ENCODE measurements around the gene SP3.
"Not testable (repeated sequence)": the region's sequence is repeated elsewhere in the genome, so short reads cannot be mapped to it uniquely, and the experiment has no call there.

SP3 gene

DNA sequence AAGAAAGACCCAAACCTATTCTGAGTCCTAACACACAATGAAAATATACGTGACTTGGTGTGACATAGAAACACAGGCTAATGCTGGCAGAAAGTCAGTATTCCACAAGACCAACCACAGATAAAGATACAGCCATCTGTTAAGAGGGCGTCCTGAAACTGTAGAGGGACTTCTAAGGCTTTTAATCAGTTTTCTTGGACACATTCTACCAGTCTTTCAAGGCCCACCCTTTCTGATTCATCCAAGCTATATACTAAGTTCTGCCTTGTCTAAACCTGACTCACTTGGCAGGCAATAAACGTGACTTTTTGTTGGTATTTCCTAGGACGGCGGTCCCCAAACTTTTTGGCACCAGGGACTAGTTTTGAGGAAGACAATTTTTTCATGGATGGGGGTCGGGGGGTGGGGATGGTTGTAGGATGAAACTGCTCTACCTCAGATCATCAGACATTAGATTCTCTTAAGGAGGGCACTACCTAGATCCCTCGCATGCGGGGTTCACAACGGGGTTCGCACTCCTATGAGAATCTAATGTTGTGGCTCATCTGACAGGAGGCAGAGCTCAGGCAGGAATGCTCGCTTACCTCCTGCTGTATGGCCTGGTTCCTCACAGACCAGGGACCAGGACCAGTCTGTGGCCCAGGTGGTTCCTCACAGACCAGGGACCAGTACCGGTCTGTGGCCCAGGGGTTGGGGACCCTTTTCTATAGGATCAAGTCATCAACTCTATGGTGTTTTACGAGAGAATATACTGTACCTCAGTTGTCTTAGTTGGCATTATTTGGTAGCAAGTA, 61.4 kb downstream of the SP3 start:
- Histone ChIP-seq H3K4me3 (ENCODE audit: low read depth, low read length) (no peak overlapping the region), H3K27me3 (no peaks in the 10 kb centered on the region), H3K36me3 (no peaks in the 10 kb centered on the region), H3K9me3 (no peaks in the 10 kb centered on the region), H3K4me1 (no peaks in the 10 kb centered on the region)
- TF ChIP-seq CTCF (IDR thresholded peaks at IDR 0.05; ENCODE audit: low read depth, low read length) = no peak
- no peak for DNase-seq

- no peak overlapping the region for H3K4me3 ChIP-seq (ENCODE audit: low read depth, low read length)
- DNase-seq = no peak
- TF ChIP-seq CTCF (IDR thresholded peaks at IDR 0.05; ENCODE audit: low read depth, low read length) = no peak
These were observed 66.2 kb downstream of the SP3 start for GRCh38 chr2:173898996-173899395.

GRCh38 chr2:173898178-173898668, 67.0 kb downstream of the SP3 start:
- Histone ChIP-seq H3K4me1 (no peaks in the 10 kb centered on the region), H3K4me3 (ENCODE audit: low read depth, low read length) (no peak overlapping the region), H3K9me3 (no peaks in the 10 kb centered on the region), H3K36me3 (no peaks in the 10 kb centered on the region), H3K27me3 (no peaks in the 10 kb centered on the region)
- DNase-seq = no peak
- no peak for TF ChIP-seq CTCF (IDR thresholded peaks at IDR 0.05; ENCODE audit: low read depth, low read length)

More at GRCh38 chr2:173898996-173899395, 66.2 kb downstream of the SP3 start:
- Histone ChIP-seq H3K4me1 (no peaks in the 10 kb centered on the region), H3K36me3 (no peaks in the 10 kb centered on the region), H3K27me3 (no peaks in the 10 kb centered on the region), H3K9me3 (no peaks in the 10 kb centered on the region)

GRCh38 chr2:173896755-173897154, 68.4 kb downstream of the SP3 start:
- DNase-seq = no peak
- no peak for TF ChIP-seq CTCF (IDR thresholded peaks at IDR 0.05; ENCODE audit: low read depth, low read length)
- H3K27me3 ChIP-seq = no peaks in the 10 kb centered on the region
- no peaks in the 10 kb centered on the region for H3K36me3 ChIP-seq
- no peaks in the 10 kb centered on the region for H3K4me1 ChIP-seq
- H3K4me3 ChIP-seq (ENCODE audit: low read depth, low read length) = no peak overlapping the region
- no peaks in the 10 kb centered on the region for H3K9me3 ChIP-seq

GRCh38 chr2:173892341-173892740, 72.8 kb downstream of the SP3 start:
- Histone ChIP-seq H3K9me3 (no peaks in the 10 kb centered on the region), H3K4me1 (no peaks in the 10 kb centered on the region), H3K4me3 (ENCODE audit: low read depth, low read length) (no peak overlapping the region), H3K36me3 (no peaks in the 10 kb centered on the region), H3K27me3 (no peaks in the 10 kb centered on the region)
- TF ChIP-seq CTCF (IDR thresholded peaks at IDR 0.05; ENCODE audit: low read depth, low read length) = no peak
- no peak for DNase-seq

- Histone ChIP-seq H3K36me3 (no peaks in the 10 kb centered on the region), H3K27me3 (no peaks in the 10 kb centered on the region), H3K9me3 (no peaks in the 10 kb centered on the region), H3K4me1 (no peaks in the 10 kb centered on the region), H3K4me3 (ENCODE audit: low read depth, low read length) (no peak overlapping the region)
- no peak for DNase-seq
- TF ChIP-seq CTCF (IDR thresholded peaks at IDR 0.05; ENCODE audit: low read depth, low read length) = no peak
These were observed 73.7 kb downstream of the SP3 start for GRCh38 chr2:173891315-173892037.

GRCh38 chr2:173889464-173889863, 75.7 kb downstream of the SP3 start:
- H3K36me3 ChIP-seq; H3K27me3 ChIP-seq; H3K4me1 ChIP-seq; DNase-seq; H3K4me3 ChIP-seq (ENCODE audit: low read depth, low read length); H3K9me3 ChIP-seq: not testable (repeated sequence)

Measured in BE2C (cell line).